Subcutaneous adipose tissue (tissue), 4 donors: ENCODE measurements around the gene CXXC5. TPM values are rescaled to one million over a fixed set of nuclear protein-coding genes. Genes with fewer than 3 reads are reported as not detected.

Source experiments
- total RNA-seq, 4 donors: library from RNA; depleted of rRNA; stranded (reverse); fragments of >200 nt; gene quantifications; one replicate each; pipeline ENCODE4 v1.1.0, GENCODE V29; 2016
- TF ChIP-seq, protein P1 (sequence below): fragments of 450-650 bp; IDR thresholded peaks from one replicate; pipeline ENCODE4 v1.5.1; 2016; ENCODE audit warnings: low read depth, mild to moderate bottlenecking, control low read depth, antibody characterized with exemption, moderate library complexity

CXXC5 gene
- total RNA-seq, 4 donors from 2014 or later, result 19.1 to 68.4 (median 45.7) TPM

DNA sequence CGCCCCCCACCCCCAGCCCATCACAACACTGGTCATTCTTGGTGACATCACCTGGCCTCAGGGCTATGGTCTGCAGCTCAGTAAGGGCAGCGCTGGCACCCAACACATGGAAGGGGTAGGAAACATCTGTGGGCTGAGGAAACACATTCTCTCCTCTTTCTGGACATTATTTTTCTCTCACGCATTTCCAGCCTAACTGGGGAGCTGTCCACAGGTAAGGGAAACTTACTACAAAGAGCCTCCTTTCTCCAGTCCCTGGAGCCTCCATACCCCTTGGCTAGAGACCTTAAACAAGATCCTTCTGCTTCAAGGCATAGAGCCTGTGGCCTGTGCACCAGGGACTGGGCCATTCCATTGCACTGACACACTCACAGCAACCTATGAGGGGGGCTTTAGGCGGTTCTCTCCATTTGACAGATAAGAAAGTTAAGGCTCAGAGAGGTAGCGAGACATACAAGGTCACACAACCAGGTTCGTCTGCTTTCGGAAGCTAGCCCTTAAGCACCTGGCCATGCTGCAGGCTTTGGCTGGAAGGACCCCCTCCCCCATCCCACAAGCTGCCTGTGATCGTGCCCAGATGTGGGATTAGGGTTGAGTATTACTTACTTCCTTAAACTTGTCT is 40.7 kb downstream of the CXXC5 start:
- TF ChIP-seq, protein P1, sequence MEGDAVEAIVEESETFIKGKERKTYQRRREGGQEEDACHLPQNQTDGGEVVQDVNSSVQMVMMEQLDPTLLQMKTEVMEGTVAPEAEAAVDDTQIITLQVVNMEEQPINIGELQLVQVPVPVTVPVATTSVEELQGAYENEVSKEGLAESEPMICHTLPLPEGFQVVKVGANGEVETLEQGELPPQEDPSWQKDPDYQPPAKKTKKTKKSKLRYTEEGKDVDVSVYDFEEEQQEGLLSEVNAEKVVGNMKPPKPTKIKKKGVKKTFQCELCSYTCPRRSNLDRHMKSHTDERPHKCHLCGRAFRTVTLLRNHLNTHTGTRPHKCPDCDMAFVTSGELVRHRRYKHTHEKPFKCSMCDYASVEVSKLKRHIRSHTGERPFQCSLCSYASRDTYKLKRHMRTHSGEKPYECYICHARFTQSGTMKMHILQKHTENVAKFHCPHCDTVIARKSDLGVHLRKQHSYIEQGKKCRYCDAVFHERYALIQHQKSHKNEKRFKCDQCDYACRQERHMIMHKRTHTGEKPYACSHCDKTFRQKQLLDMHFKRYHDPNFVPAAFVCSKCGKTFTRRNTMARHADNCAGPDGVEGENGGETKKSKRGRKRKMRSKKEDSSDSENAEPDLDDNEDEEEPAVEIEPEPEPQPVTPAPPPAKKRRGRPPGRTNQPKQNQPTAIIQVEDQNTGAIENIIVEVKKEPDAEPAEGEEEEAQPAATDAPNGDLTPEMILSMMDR, result no peak

DNA sequence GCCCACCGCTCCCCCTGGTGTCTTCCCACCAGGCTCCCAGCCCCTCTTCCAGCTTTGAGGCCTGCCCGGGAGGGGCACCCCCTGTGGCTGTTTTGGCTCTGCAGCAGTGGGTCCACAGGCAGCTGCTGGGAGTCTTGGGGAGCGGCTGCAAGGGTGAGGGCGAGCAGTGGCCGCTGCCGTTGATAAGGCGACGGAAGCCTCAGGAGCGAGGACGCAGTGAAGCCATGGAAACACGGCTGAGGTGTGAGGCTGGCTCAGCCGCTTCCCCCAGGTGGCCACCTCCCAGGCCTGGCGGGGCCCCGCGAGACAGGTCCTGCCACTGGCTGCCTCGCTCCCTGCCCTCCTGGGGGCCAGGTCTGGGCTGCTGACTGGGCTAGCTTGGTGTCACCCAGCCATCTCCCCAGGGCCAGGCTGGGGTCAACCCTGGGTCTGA is 41.5 kb downstream of the CXXC5 start:
- TF ChIP-seq, protein P1, result no peak

DNA sequence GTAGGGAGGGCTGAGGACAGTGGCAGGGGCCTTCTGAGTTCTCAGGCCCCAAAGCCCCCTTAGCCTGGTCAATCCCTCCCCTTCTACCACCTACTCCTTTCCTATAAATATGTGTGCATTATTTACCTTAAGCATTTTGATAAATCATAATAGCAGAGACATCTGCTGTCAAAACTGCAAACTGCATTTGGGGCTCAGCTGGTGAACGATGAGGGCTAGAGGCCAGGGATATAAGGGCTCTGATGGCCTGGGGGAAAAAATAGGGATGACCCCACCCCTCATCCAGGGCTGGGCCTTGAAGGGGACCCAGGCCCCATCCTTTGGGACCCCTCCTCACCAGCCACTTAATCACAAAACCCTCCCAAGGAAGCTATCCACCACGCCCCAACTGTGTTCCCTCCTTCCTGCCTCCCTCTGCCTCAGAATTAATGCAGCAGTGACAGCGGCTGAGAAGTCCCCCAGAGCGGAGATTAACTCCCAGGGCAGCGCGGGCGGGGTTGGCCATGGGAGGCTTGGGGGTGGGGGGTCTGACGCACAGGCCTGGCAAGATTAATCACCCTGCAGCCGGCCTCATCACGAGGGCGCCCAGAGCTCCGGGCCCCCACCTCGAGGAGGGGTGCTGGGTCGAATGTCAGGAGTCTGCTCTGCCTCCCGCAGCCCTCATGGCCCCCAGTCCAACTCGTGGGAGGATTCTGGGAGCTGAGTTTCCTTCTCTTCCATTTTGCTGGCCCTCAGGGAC is 42.1 kb downstream of the CXXC5 start:
- TF ChIP-seq, protein P1, result no peak

DNA sequence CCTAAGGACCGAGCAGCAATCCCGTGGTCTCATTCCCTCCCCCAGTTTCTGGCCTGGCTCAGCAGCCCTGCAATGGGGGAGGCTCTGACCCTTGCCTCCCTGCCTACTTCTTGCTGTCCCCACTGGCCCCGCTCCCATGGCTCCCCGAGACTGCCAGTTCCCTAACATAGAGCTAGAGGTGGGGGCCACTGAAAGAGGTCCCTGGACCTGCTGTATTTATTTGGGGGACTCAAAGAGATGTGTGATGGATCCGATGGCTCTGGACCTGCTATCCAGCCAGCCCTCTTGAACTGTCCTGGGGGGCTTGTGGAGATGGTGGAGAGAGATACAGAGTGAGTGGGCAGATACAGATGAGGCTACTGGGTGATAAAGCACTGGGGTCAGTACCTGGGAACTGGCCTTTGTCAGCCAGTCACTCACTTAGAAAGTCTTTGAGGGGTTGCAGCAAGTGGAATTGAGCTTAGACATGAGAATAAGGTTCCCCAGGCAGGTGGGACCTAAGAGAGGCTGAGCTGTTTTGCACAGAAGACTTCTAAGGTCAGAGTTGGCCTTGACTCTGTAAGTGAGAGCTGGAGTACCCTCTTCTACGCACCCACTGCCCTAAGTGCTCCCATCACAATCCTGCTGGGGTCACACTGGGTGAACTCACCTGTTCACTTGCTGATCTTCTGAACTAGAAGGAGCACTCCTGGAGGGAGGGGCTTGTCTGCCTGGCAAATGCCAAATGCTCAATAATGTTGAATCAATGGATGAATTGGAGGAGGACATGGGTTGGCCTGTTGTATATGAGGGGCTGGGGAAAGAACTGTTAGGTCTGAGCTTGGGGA is 42.9 kb downstream of the CXXC5 start:
- TF ChIP-seq, protein P1, result no peak

DNA sequence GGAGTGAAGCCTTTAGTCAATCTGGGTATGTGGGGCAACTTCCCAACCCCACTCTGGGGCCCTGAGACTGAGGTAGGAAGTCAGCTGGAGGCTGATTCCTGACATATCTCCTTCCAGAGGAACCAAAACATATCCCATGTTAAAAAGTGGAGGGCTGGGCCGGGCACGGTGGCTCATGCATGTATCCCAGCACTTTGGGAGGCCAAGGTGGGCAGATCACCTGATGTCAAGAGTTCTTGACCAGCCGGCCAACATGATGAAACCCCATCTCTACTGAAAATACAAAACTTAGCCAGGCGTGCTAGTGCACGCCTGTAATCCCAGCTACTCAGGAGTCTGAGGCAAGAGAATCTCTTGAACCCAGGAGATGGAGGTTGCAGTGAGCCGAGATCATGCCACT is 44.0 kb downstream of the CXXC5 start:
- TF ChIP-seq, protein P1, result no peak

DNA sequence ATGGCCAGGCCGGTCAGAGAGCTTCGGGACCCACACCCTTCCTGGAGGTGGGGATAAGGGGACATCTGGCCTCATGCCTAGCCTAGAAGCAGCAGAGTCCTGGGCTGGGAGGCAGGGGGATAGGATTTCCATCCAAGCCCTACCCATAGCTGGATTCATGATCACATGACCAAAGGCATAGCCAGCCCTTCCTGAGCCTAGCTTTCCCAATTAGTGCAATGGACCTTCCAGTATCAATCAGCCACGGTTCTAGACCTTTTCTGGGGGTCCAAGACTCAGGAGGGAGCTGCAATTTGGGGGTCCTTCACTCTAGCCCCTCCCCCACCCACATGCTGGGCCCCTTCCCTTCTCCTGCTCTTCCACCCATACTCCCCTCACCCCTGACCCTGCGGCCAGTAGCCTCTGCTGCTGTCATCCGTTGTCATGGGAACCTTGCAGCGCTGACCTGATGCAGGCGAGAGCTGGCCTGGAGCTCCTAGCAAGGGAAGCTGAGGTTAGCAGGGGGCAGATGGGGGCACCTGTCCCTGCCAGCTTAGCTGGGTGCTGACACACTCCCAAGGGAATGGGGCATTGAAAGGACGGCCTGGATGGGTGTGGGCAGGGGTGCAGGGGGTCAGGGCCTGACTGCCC is 44.6 kb downstream of the CXXC5 start:
- TF ChIP-seq, protein P1, result no peak
